ENCODE data around the gene CIT.
"Not testable (repeated sequence)": the region's sequence is repeated elsewhere in the genome, so short reads cannot be mapped to it uniquely, and the experiment has no call there.

Gene CIT

GRCh38 chr12:119876761-119877638 is at the start of gene CIT:
Gene CIT (minus strand): TSS chr12:119877320. CDS start chr12:119876168, 1,152 bp downstream.
- DNase-seq (ENCODE audit: low spot score) = peak; percentile 87

GRCh38 chr12:119925269-119925668 is 48.1 kb upstream of the CIT start:
- no peak for DNase-seq (ENCODE audit: low spot score)

- no peak for DNase-seq (ENCODE audit: low spot score)
Observed at GRCh38 chr12:119920064-119920463, 42.9 kb upstream of the CIT start.

- DNase-seq (ENCODE audit: low spot score) = no peak
Observed at GRCh38 chr12:119915894-119916510, 38.9 kb upstream of the CIT start.

- no peak for DNase-seq (ENCODE audit: low spot score)
Observed at GRCh38 chr12:119914666-119915065, 37.5 kb upstream of the CIT start.

- no peak for DNase-seq (ENCODE audit: low spot score)
Observed at GRCh38 chr12:119913536-119914330, 36.6 kb upstream of the CIT start.

- no peak for DNase-seq (ENCODE audit: low spot score)
Observed at GRCh38 chr12:119911182-119911581, 34.1 kb upstream of the CIT start.

- no peak for DNase-seq (ENCODE audit: low spot score)
Observed at GRCh38 chr12:119910586-119910985, 33.5 kb upstream of the CIT start.

- DNase-seq (ENCODE audit: low spot score) = peak; percentile 63
Observed at GRCh38 chr12:119902084-119902509, 25.0 kb upstream of the CIT start.

GRCh38 chr12:119901670-119902069 is 24.6 kb upstream of the CIT start:
- DNase-seq (ENCODE audit: low spot score) = no peak

- DNase-seq (ENCODE audit: low spot score) = no peak
Observed at GRCh38 chr12:119894916-119895315, 17.8 kb upstream of the CIT start.

- DNase-seq (ENCODE audit: low spot score) = not testable (repeated sequence)
Observed at GRCh38 chr12:119892611-119893010, 15.5 kb upstream of the CIT start.

- no peak for DNase-seq (ENCODE audit: low spot score)
Observed at GRCh38 chr12:119885549-119885948, 8.4 kb upstream of the CIT start.

GRCh38 chr12:119883791-119884190 is 6.7 kb upstream of the CIT start:
- DNase-seq (ENCODE audit: low spot score) = not testable (repeated sequence)

GRCh38 chr12:119883237-119883636 is 6.1 kb upstream of the CIT start:
- no peak for DNase-seq (ENCODE audit: low spot score)

GRCh38 chr12:119877639-119877948 is 474 bp upstream of the CIT start:
- no peak for DNase-seq (ENCODE audit: low spot score)

GRCh38 chr12:119870457-119870856 is 6.7 kb downstream of the CIT start:
- no peak for DNase-seq (ENCODE audit: low spot score)

- no peak for DNase-seq (ENCODE audit: low spot score)
Observed at GRCh38 chr12:119869720-119870119, 7.4 kb downstream of the CIT start.

GRCh38 chr12:119868992-119869391 is 8.1 kb downstream of the CIT start:
- no peak for DNase-seq (ENCODE audit: low spot score)

- no peak for DNase-seq (ENCODE audit: low spot score)
Observed at GRCh38 chr12:119864591-119864990, 12.5 kb downstream of the CIT start.

- no peak for DNase-seq (ENCODE audit: low spot score)
Observed at GRCh38 chr12:119859241-119859640, 17.9 kb downstream of the CIT start.

- DNase-seq (ENCODE audit: low spot score) = no peak
Observed at GRCh38 chr12:119857041-119857591, 20.0 kb downstream of the CIT start.
